GM13976 (cell line): Measurements from ENCODE around the gene BOLA2B.
A peak's percentile ranks its signal among the peaks of the same experiment; 100 is the strongest.
"Not testable (repeated sequence)": the region's sequence is repeated elsewhere in the genome, so short reads cannot be mapped to it uniquely, and the experiment has no call there.

ENCODE experiments used
- DNase-seq: peaks from one replicate; pipeline ENCODE4 v3.0.0; 2012; ENCODE audit warnings: low spot score
- CTCF ChIP-seq: IDR thresholded peaks from 2 replicates; pipeline ENCODE4 v1.5.1; 2012; ENCODE audit warnings: borderline replicate concordance, mild to moderate bottlenecking; ENCODE audit not compliant: insufficient read depth; ENCODE audit errors: extremely low read depth, missing control alignments, control extremely low read depth
- in situ Hi-C: fragments of 300-500 bp; cut with MboI; formaldehyde crosslinking; loops from one replicate; pipeline ENCODE4 v1.12.0; 2022; ENCODE audit warnings: low sequenced_read_pairs, mixed read lengths, inconsistent platforms; ENCODE audit not compliant: unreplicated experiment

BOLA2B gene

GRCh38 chr16:30184096-30184890 is 9.2 kb downstream of the BOLA2B start:
- TF ChIP-seq CTCF: no peak
- in situ Hi-C loops: loop anchor here (25.0 kb wide), 1 partner anchor 228 kb away; the partner anchor contains the start of gene ZNF771

GRCh38 chr16:30183233-30184095 is 10.0 kb downstream of the BOLA2B start, which contains the start of gene CORO1A:
CORO1A (plus strand) TSS chr16:30183602; CDS start chr16:30185210, 1,608 bp downstream.
- peak; percentile 88 for DNase-seq
- no peak for TF ChIP-seq CTCF
- in situ Hi-C loops: loop anchor here (25.0 kb wide), 1 partner anchor 229 kb away; the partner anchor contains the start of gene ZNF771

More at GRCh38 chr16:30184096-30184890, 9.2 kb downstream of the BOLA2B start:
- peak; percentile 83 for DNase-seq

GRCh38 chr16:30180741-30181140 is 12.7 kb downstream of the BOLA2B start:
- no peak for TF ChIP-seq CTCF
- in situ Hi-C loops: loop anchor here (25.0 kb wide), 1 partner anchor 232 kb away; the partner anchor contains the start of gene ZNF771
- DNase-seq: no peak

GRCh38 chr16:30179931-30180330 is 13.5 kb downstream of the BOLA2B start:
- DNase-seq: no peak
- in situ Hi-C loops: loop anchor here (25.0 kb wide), 1 partner anchor 232 kb away; the partner anchor contains the start of gene ZNF771
- no peak for TF ChIP-seq CTCF

- in situ Hi-C loops: loop anchor here (25.0 kb wide), 1 partner anchor 233 kb away; the partner anchor contains the start of gene ZNF771
- DNase-seq: no peak
- no peak for TF ChIP-seq CTCF
These were observed 14.3 kb downstream of the BOLA2B start for GRCh38 chr16:30179195-30179594.

GRCh38 chr16:30176876-30177275 is 16.6 kb downstream of the BOLA2B start:
- DNase-seq: not testable (repeated sequence)
- in situ Hi-C loops: loop anchor here (25.0 kb wide), 1 partner anchor 235 kb away; the partner anchor contains the start of gene ZNF771
